Glomerular visceral epithelial cell (primary cell): ENCODE data around the gene DYNLT2B.
"Not testable (repeated sequence)": the region's sequence is repeated elsewhere in the genome, so short reads cannot be mapped to it uniquely, and the experiment has no call there.

Experiments
- DNase-seq: peaks from one replicate; pipeline ENCODE4 v3.0.0-alpha.2; 2016; ENCODE audit errors: extremely low spot score

The DYNLT2B gene

DNA sequence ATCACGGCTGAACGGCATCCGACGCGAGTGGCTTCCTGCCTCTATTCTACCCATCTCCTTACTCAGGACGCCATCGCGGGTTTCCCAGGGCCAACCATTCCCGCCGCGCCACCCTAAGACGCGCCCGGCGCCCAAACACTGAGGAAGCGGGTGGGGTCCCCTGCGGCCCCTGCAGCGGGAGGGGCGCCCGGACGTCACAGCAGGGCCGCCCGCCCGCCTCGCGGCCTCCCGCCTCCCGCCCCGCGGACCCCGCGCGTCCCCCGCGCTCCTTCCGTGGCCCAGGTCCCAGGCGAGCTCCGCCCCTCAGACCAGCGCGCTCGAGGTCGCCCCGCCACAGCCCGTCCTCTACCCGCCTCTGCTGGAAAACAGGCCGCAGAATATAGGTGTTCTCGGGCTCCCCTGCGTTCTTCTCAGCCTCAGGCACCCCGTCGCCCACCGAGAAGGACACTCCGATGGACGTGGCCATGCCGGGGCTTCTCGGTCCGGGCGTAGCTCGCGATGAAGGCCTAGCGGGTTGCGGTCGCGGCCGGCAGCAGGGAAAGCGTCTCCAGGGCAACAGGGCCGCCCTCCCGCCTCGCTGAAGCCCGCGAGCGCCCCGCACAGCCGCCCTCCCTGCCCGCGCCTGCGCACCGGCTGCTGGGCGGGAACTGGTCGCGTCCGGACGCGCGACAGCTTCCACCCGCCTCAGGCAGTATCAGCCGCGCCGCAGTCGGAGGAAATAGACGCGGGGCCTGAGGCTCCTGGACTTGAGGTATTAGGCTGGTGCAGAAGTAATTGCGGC, at the start of gene DYNLT2B:
TSS of gene DYNLT2B (minus strand) at position 554 of the 781 bp plus-strand sequence. CDS start at position 466, 88 bp downstream.
- peak; percentile 91 for DNase-seq

GRCh38 chr3:196365736-196366135, 47.7 kb upstream of the DYNLT2B start:
- DNase-seq, result no peak

DNA sequence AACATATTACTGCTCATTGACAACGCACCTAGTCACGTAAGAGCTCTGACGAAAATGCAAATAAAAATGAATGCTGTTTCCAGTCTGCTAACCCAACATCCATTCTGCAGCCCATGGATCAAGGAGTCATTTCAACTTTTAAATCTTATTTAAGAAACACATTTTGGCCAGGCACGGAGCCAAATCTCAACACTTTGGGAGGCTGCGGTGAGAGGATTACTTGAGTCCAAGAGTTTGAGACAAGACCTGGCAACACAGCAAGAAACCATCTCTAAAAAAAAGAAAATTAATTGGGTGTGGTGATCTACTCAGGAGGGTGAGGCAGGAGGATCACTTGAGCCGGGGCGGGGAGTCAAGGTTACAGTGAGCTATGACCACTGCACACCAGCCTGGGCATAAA, 42.5 kb upstream of the DYNLT2B start:
- no peak for DNase-seq

DNA sequence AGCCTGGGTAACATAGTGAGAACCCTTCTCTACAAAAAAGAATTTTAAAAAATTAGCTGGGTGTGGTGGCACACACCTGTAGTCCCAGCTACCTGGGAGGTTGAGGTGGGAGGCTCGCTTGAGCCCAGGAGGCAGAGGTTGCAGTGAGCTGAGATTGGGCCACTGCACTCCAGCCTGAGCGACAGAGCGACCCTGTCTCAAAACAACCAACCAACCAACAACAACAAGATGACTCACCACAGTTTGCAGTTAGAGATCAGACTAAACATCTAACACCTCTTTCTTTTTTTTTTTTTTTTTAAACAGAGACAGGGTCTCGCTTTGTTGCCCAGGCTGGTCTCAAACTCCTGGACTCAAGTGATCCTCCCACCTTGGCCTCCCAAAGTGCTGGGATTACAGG, 40.5 kb upstream of the DYNLT2B start:
- DNase-seq, result not testable (repeated sequence)

DNA sequence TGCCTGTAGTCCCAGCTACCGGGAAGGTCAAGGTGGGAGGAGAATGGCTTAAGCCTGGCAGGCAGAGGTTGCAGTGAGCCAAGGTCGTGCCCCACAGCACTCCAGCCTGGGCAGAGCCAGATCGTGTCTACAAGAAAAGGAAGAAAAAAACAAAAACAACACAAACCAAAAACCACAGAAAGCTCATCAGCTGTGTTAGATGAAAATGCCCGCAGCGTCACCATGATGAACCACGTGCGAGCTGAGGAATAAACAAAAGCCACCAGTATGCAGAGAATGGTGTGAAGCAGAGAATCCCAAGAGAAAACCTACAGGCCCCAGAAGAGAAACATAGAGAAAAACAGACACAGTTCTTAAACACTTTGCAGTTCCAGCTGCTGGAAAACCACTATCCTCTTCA, 39.9 kb upstream of the DYNLT2B start:
- no peak for DNase-seq

DNA sequence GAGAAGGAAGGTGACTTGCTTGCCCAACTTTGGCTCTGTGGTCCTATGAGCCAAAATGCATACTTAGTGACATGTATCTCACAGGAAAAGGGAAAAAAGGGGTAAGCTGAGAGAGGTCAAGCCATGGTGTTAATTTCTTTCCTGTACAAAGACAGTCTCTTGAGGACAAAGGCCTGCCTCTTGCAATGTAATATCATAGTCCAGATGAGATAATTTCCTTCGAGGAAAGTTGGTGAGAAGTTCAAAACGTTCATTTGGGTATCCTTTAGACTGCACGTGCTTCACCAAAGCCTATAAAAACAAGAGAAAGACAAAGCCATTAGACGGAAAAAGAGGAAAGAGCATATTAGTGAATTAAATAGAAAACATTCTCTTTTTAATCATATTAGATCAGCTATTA, 38.5 kb upstream of the DYNLT2B start:
- DNase-seq, result no peak

GRCh38 chr3:196355668-196356067, 37.6 kb upstream of the DYNLT2B start:
- DNase-seq, result no peak

- no peak for DNase-seq
These were observed 36.1 kb upstream of the DYNLT2B start for GRCh38 chr3:196354132-196354531.

DNA sequence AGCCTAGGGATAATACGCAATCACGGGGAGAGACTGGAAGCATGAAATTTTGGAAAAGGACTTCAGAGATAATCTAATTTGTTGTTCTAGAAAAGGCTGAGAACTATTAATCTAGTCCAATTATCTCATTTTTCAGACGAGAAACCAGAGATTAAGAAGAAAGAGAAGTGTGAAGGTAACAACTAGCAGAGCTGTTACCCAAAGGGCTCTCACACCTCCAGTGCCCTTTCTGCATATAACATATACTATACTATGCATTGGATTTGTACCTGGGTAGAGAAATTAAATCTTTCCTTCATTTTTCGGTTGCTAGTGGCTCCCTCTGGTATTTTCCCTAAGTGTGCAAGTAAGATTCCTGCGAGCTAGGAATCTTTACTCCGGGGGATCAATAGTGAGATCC, 33.5 kb upstream of the DYNLT2B start:
- DNase-seq, result no peak

DNA sequence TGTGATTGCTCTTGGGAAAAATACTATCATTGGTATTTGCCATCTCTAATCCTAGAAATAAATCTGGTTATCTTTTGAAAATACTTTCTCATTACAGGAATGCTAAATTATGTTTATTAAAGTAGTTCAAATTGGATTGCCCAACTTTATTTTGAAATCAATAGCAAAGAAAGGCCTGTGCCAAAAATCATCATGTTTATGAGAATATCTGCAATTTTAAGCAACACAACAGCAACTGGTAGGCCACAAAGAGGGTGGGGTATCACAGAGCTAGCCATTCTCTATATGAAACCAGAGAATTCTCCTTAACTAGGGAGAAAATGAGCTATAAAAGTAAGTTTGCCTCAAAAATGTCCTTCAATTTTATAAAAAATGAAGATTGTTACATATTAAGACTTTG, 32.0 kb upstream of the DYNLT2B start:
- DNase-seq, result no peak

- no peak for DNase-seq
These were observed 30.7 kb upstream of the DYNLT2B start for GRCh38 chr3:196348698-196349097.

DNA sequence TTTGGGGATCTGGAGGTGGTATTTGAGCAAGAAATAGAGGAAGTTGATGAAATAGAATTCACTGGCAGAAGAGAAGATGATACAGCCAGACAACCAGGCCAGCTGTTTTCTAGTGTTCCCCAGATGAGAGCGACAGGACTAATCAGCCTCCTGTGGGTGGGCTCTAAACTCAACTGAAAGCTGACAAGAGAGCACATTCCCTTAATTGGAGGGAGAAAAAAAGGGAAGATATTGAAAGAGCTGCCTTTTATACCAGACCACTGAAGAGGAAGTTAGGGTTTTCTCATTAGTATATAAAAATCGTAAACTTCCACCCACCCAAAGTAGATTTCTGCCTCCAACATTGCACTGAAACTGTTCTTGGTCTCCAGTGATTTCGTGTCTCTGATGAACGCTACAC, 26.6 kb upstream of the DYNLT2B start:
- DNase-seq, result no peak

GRCh38 chr3:196343917-196344316, 25.9 kb upstream of the DYNLT2B start:
- DNase-seq, result not testable (repeated sequence)

DNA sequence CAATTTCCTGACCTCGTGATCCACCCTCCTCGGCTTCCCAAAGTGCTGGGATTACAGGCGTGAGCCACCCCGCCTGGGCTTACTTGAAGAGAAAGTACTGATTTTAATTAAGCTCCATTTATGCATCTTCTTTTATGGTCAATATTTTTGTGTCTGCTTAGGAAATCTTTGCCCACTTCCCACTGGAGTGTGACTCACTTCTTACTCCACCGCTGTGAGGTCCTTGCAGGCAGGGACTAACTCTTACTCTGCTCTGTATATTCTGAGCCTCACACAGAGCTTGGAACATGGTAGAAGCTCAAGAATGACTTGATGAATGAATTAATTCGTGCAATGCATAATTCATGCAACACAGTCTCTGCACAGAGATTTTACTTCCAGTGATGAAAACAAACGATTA, 23.1 kb upstream of the DYNLT2B start:
- DNase-seq, result peak; percentile 33

DNA sequence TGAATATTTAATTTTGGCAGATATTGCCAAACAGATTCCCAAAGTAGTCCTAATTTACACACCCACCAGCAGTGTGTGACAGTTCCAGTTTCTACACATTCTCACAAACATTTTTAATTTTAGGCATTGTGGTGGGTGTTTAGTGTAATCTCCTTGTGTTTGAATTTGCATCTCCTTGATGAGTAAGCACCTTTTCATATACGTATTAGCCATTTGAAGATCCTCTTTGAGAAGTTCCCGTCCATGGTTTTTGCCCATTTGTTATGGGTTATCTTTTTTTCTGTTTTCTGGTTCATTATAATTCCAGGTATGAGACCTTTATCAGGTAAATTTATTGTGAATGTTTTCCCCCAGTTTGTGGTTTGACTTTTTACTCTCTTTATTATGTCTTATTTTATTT, 22.4 kb upstream of the DYNLT2B start:
- DNase-seq, result no peak

DNA sequence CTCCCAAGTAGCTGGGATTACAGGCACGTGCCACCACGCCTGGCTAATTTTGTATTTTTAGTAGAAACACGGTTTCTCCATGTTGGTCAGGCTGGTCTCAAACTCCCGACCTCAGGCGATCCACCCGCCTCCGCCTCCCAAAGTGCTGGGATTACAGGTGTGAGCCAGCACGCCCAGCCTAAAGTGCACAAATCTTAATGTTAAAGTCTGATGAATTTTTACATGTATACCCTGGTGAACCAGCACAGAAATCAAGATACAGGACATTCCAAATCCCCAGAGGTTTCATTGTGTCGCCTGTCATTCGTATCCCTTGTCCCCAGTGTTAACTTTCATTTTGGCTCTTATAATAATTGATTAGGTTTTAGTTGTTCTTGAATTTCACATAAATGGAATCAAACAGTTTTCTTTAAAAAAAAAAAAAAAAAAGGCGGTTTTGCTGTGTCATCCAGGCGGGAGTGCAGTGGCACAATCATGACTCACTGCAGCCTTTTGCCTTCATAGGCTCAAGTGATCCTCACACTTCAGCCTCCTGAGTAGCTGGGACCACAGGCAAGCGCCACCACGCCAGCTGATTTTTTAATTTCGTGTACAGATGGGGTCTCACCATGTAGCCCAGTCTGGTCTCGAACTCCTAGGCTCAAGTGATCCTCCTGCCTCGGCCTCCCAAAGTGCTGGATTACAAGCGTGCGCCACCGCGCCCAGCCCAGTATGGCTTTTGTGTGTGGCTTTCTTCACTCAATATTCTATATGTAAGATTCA, 21.6 kb upstream of the DYNLT2B start:
- DNase-seq, result peak; percentile 56

- DNase-seq, result no peak
These were observed 21.0 kb upstream of the DYNLT2B start for GRCh38 chr3:196339044-196339443.

DNA sequence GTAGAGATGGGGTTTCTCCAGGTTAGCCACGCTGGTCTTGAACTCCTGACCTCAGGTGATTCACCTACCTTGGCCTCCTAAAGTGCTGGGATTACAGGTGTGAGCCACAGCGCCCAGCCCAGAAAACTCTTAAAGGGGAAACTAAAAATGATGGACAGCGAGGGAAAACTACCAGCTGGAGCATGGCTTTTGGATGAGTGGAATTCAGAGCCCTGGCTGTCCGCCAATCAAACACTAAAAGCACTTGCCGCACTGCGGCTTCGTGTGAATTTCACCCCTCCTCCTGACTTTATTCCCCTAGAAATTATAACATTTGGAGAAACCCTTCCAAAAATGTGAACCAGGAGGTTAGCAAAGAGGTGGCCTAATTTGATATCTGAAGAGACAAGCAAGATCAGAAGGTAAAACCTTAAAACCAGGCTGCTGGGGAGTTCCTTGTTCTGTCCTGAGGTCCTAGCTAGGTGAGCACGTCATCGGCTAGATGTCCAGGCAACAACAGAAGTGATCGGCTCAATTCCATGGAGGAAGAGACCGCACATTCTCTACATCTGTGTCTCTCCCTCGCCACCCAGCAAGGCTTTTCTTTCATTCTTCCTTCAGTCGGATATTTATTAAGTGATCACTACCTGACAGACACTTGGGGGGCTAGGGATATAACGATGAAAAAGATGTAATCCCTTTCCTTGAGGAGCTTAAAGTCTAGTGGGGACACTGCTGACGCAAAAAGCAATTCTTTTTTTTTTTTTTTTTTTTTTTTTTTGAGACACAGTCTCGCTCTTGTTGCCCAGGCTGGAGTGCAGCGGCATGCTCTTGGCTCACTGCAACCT, 18.5 kb upstream of the DYNLT2B start:
- no peak for DNase-seq

GRCh38 chr3:196335503-196335948, 17.5 kb upstream of the DYNLT2B start:
- DNase-seq, result no peak

- no peak for DNase-seq
These were observed 16.9 kb upstream of the DYNLT2B start for GRCh38 chr3:196334982-196335381.

DNA sequence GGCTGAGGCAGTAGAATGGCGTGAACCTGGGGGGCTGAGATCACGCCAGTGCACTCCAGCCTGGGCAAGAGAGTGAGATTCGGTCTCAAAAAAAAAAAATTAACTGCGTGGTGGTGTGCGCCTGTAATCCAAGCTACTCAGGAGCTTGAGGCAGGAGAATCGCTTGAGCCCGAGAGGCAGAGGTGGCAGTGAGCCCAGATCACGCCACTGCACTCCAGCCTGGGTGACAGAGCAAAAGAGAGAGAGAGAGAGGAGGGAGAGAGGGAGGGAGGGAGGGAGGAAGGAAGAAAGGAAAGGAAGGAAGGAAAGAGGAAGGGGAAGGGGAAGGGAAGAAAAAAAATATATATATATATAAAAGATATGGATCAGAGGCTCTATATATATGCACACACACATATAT, 14.1 kb upstream of the DYNLT2B start:
- no peak for DNase-seq

GRCh38 chr3:196327405-196327804, 9.4 kb upstream of the DYNLT2B start:
- no peak for DNase-seq
